NCI-H82 treated with DMSO at 0.1 percent for 48 hours (cell line): Measurements from ENCODE around the gene APBA3.

ENCODE experiments used
- DNase-seq: peaks from one replicate; lab custom pipeline; 2025; ENCODE audit not compliant: unreplicated experiment; lab: John Stamatoyannopoulos, UW

APBA3 gene

GRCh38 chr19:3721887-3722442, 39.5 kb downstream of the APBA3 start:
- DNase-seq, result no peak

DNA sequence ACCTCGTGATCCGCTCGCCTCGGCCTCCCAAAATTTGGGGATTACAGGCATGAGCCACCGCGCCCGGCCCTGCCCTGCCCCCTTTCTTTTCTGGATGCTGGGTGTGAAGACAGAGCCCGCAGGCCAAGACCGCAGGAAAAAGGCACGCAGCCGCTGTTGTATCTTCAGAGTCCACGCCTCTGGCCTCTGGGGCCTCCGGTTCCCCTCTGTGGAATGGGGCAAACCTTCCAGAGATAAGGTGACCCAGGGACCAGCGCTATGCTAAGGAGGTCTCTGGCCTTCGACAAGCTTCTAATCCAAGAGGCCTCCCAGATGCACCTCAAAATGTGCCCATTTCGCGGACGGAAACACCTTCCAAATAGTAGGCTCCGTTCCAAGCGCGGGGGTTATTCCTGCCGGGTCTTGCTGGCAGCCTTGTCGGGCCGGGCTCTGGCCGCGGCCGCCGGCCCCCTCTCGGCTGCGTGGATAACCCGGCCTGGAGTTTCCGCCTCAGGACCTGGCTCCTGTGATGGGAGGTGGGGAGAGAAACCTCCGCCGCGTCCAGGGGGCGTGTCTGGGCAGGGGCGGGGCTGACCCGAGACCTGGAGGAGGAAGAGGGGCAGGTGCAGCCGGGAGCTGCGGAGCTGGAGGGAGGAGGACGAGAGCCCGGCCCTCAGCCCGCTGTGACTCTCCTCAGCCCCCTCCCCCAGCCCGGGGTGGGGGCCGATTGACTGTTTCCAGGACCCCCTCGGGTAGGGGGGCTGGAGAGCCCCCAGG, 40.2 kb downstream of the APBA3 start:
- DNase-seq, result peak; percentile 44

DNA sequence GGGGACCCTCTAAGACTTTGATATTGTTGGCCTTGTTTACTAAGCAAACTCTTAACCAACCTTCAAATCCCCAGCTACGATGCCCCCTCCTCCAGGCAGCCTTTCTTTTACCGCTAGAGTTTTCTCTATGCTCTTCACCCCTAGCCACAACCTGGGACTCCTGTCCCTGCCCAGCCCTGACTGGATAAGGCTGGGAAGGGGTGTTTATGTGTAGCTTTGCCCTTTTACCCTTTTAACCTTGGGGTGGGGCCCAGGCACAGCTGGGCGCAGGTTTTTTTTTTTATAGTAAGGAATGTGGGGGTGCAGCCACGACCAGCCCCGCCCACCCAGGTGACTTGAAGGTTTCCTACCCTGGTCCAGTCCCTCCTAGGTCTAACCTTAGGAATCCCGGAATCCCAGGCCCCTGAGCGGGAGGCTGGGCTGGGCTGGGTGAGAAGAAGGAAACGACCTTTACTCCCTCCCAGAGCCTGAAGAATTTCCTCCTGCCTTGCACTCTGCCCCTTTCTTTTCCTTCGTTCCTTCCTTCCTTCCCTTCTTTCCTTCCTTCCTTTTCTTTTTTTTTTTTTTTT, 41.1 kb downstream of the APBA3 start:
- DNase-seq, result no peak

DNA sequence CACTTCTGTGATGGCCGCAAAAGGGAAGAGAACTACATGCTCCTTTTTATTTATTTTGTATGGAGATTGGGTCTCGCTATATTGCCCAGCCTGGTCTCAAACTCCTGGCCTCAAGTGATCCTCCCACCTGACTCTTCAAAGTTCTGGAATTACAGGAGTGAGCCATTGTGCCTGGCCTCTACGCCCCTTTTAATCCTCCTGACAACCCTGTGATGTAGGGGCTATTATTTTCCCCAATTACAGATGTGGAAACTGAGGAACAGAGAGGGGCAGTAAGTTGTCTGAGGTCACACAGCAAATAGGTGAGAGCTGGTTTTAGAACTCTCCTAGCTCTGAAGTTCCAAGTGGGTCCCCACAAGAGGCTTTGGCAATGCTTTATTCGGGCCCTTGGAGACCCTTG, 41.6 kb downstream of the APBA3 start:
- DNase-seq, result no peak

GRCh38 chr19:3716147-3716668, 45.3 kb downstream of the APBA3 start:
- DNase-seq, result no peak

DNA sequence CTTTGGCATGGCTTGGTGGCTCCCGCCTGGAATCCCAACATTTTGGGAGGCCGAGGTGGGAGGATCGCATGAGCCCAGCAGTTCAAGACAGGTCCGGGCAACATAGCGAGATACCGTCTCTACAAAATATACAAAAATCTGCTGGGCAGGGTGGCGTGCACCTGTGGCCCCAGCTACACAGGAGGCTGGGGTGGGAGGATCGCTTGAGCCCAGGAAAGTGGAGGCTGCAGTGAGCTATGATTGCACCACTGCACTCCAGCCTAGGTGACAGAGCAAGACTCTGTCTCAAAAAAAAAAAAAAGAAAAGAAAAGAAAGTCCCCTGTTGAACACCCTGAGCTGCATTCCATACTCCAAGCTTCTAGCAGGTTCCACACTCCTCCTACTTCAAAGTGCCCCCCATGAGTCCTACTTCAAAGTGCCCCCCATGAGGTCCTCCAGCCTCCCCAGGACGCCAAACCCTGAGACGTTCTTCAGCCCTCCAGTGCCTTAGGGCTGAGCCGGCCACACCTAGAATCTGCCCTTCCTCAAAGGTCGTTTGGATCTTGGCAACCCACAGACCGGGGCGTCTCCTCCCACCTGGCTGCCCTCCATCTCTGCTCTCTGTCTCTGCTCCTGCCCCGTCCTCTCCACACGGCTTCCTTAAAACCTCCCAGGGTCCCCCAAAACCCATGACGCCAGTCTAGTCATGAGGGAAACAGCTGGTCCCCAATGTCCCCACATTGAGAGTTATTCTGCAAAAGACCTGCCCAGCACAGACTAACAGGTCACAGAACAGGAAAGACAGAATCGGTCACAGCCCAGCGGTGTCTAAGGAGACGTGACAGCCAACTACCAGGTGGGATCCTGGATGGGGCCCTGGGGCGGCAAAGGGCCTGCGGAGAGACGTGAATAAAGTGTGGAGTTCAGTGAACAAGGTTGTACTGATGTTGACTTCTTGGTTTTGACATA, 48.6 kb downstream of the APBA3 start:
- DNase-seq, result no peak

GRCh38 chr19:3710265-3710812, 51.2 kb downstream of the APBA3 start:
- no peak for DNase-seq

- DNase-seq, result no peak
These were observed 53.1 kb downstream of the APBA3 start, which contains the start of gene TJP3 for GRCh38 chr19:3708207-3708931. TSS of gene TJP3 (plus strand) at chr19:3708384. CDS start at chr19:3728433, 20,049 bp downstream.

- DNase-seq, result no peak
These were observed 53.7 kb downstream of the APBA3 start for GRCh38 chr19:3707868-3708206.

- no peak for DNase-seq
These were observed 60.3 kb downstream of the APBA3 start for GRCh38 chr19:3701200-3701599.
